Measurements from ENCODE around the gene SYNGR3. TPM values are rescaled to one million over a fixed set of nuclear protein-coding genes. Genes with fewer than 3 reads are reported as not detected.

Gene SYNGR3
- total RNA-seq, 2 donors from 2014 or later, result 0.52 to 2.1 TPM

- no peak overlapping the region for H3K4me3 ChIP-seq
- no peak overlapping the region for H3K27ac ChIP-seq
- DNase-seq (ENCODE audit: low spot score), result no peak
- peaks cover 0 to 14% of the 10 kb centered on the region in 2 donors for H3K4me1 ChIP-seq
- H3K27me3 ChIP-seq, result peaks cover 4 to 6% of the 10 kb centered on the region in 2 donors
- TF ChIP-seq CTCF (IDR thresholded peaks at IDR 0.05), result no peak
- H3K9me3 ChIP-seq, result no peaks in the 10 kb centered on the region
- no peaks in the 10 kb centered on the region for H3K36me3 ChIP-seq
Measured at GRCh38 chr16:2015117-2015946, 25.6 kb downstream of the SYNGR3 start.

- no peak overlapping the region for H3K27ac ChIP-seq
- H3K4me1 ChIP-seq, result peaks cover 0 to 15% of the 10 kb centered on the region in 2 donors
- H3K4me3 ChIP-seq, result no peak overlapping the region
- no peak for DNase-seq (ENCODE audit: low spot score)
- H3K27me3 ChIP-seq, result peaks cover 7 to 9% of the 10 kb centered on the region in 2 donors
- H3K36me3 ChIP-seq, result no peaks in the 10 kb centered on the region
- H3K9me3 ChIP-seq, result no peaks in the 10 kb centered on the region
- TF ChIP-seq CTCF (IDR thresholded peaks at IDR 0.05), result no peak
Measured at GRCh38 chr16:2015947-2016208, 26.1 kb downstream of the SYNGR3 start.

GRCh38 chr16:2016407-2016922, 26.7 kb downstream of the SYNGR3 start:
- Histone ChIP-seq H3K4me1 (peaks cover 0 to 16% of the 10 kb centered on the region in 2 donors), H3K9me3 (no peaks in the 10 kb centered on the region), H3K27ac (no peak overlapping the region), H3K36me3 (no peaks in the 10 kb centered on the region), H3K27me3 (peaks cover 7 to 9% of the 10 kb centered on the region in 2 donors), H3K4me3 (no peak overlapping the region)
- peak; percentile 14 to 28 for TF ChIP-seq CTCF (IDR thresholded peaks at IDR 0.05)
- no peak for DNase-seq (ENCODE audit: low spot score)

GRCh38 chr16:2019518-2019920, 29.7 kb downstream of the SYNGR3 start, which contains the start of gene NPW:
Gene NPW (plus strand): TSS chr16:2019785.
- Histone ChIP-seq H3K27me3 (peaks cover 7 to 9% of the 10 kb centered on the region in 2 donors), H3K9me3 (no peaks in the 10 kb centered on the region), H3K27ac (no peak within 1 kb of the TSS), H3K36me3 (no peaks in the 10 kb centered on the region), H3K4me1 (peaks cover 0 to 34% of the 10 kb centered on the region in 2 donors), H3K4me3 (peak within 1 kb of the TSS in 1 of 2 donors; percentile 9)
- DNase-seq (ENCODE audit: low spot score), result no peak
- TF ChIP-seq CTCF (IDR thresholded peaks at IDR 0.05), result no peak

GRCh38 chr16:2019921-2020831, 30.4 kb downstream of the SYNGR3 start:
- Histone ChIP-seq H3K27me3 (peaks cover 7 to 9% of the 10 kb centered on the region in 2 donors), H3K4me1 (peaks cover 0 to 40% of the 10 kb centered on the region in 2 donors), H3K27ac (no peak overlapping the region), H3K36me3 (no peaks in the 10 kb centered on the region), H3K4me3 (peak overlapping the region in 1 of 2 donors; percentile 9), H3K9me3 (no peaks in the 10 kb centered on the region)
- no peak for TF ChIP-seq CTCF (IDR thresholded peaks at IDR 0.05)
- DNase-seq (ENCODE audit: low spot score), result no peak

All from right atrium auricular region (tissue), 2 donors.